HepG2 (cell line): ENCODE results near the gene RPS2. TPM values are rescaled to one million over a fixed set of nuclear protein-coding genes. Genes with fewer than 3 reads are reported as not detected.
A peak's percentile ranks its signal among the peaks of the same experiment; 100 is the strongest.

Source experiments
- ATRX ChIP-seq: sonication (generic); formaldehyde crosslinking; IDR thresholded peaks from 2 replicates; pipeline ENCODE4 v1.4.0; 2020; ENCODE audit warnings: missing genetic modification reagents, borderline replicate concordance
- CC2D1A ChIP-seq: sonication (generic); formaldehyde crosslinking; IDR thresholded peaks from 2 replicates; pipeline ENCODE4 v1.8.1; 2023; ENCODE audit warnings: mild to moderate bottlenecking, missing genetic modification reagents
- CSRNP2 ChIP-seq: sonication (generic); formaldehyde crosslinking; conservative IDR thresholded peaks from 2 replicates; pipeline ENCODE4 v1.8.0; 2022; ENCODE audit warnings: low read depth, missing genetic modification reagents
- HMG20B ChIP-seq: conservative IDR thresholded peaks from 2 replicates; pipeline ENCODE4 v1.6.1; 2016; ENCODE audit warnings: missing genetic modification reagents, missing compliant biosample characterization
- HMGXB4 ChIP-seq, 2 experiments: sonication (generic) in 1 of 2; formaldehyde crosslinking in 1 of 2; IDR thresholded peaks; 2 replicates each; pipeline versions ENCODE4 v1.4.0 to v1.6.1; 2018 to 2020; ENCODE audit warnings: missing genetic modification reagents in 2 of 2, borderline replicate concordance in 1 of 2, low read depth in 1 of 2, mild to moderate bottlenecking in 1 of 2, missing biosample characterization in 1 of 2
- IKZF4 ChIP-seq: sonication (generic); formaldehyde crosslinking; IDR thresholded peaks from 2 replicates; pipeline ENCODE4 v1.5.1; 2020; ENCODE audit warnings: borderline replicate concordance, mild to moderate bottlenecking, low read depth, missing genetic modification reagents; ENCODE audit errors: not compliant biosample characterization
- IRF2 ChIP-seq: IDR thresholded peaks from 2 replicates; pipeline ENCODE4 v1.6.1; 2018; ENCODE audit warnings: missing genetic modification reagents, missing compliant biosample characterization
- NFKBIZ ChIP-seq: IDR thresholded peaks from 2 replicates; pipeline ENCODE4 v1.6.1; 2018; ENCODE audit warnings: missing genetic modification reagents, missing compliant biosample characterization
- NR2F1 ChIP-seq, 2 experiments: fragments of 450-650 bp in 1 of 2; formaldehyde crosslinking in 1 of 2; IDR thresholded peaks; 2 replicates each; pipeline versions ENCODE4 v1.5.0 to v1.6.1; 2016 to 2020; ENCODE audit warnings: mild to moderate bottlenecking in 1 of 2, missing compliant biosample characterization in 1 of 2, missing genetic modification reagents in 1 of 2, moderate library complexity in 1 of 2
- RARA ChIP-seq: IDR thresholded peaks from 2 replicates; pipeline ENCODE4 v1.6.1; 2016; ENCODE audit warnings: missing genetic modification reagents, missing compliant biosample characterization
- RFXAP ChIP-seq: sonication (generic); formaldehyde crosslinking; IDR thresholded peaks from 2 replicates; pipeline ENCODE4 v1.4.0; 2020; ENCODE audit warnings: missing genetic modification reagents, borderline replicate concordance
- TRIM24 ChIP-seq: sonication (generic); formaldehyde crosslinking; IDR thresholded peaks from 2 replicates; pipeline ENCODE4 v1.8.0; 2022; ENCODE audit warnings: mild to moderate bottlenecking, missing genetic modification reagents
- ZMAT3 ChIP-seq: sonication (generic); formaldehyde crosslinking; conservative IDR thresholded peaks from 2 replicates; pipeline ENCODE4 v1.7.0; 2021; ENCODE audit warnings: missing genetic modification reagents
- ZNF138 ChIP-seq: sonication (generic); formaldehyde crosslinking; IDR thresholded peaks from 2 replicates; pipeline ENCODE4 v1.5.0; 2020; ENCODE audit warnings: mild to moderate bottlenecking, low read depth, missing genetic modification reagents
- ZNF225 ChIP-seq: sonication (generic); formaldehyde crosslinking; IDR thresholded peaks from 2 replicates; pipeline ENCODE4 v1.4.0; 2020; ENCODE audit warnings: mild to moderate bottlenecking, missing genetic modification reagents
- ZNF431 ChIP-seq: sonication (generic); formaldehyde crosslinking; IDR thresholded peaks from 2 replicates; pipeline ENCODE4 v1.9.0; 2022; ENCODE audit warnings: missing genetic modification reagents, low read depth, mild to moderate bottlenecking, borderline replicate concordance
- ZNF432 ChIP-seq: sonication (generic); formaldehyde crosslinking; IDR thresholded peaks from 2 replicates; pipeline ENCODE4 v1.5.0; 2020; ENCODE audit warnings: missing genetic modification reagents, mild to moderate bottlenecking, borderline replicate concordance
- ZNF513 ChIP-seq: sonication (generic); formaldehyde crosslinking; conservative IDR thresholded peaks from 2 replicates; pipeline ENCODE4 v1.5.0; 2020; ENCODE audit warnings: missing genetic modification reagents
- ZNF563 ChIP-seq: sonication (generic); formaldehyde crosslinking; IDR thresholded peaks from 2 replicates; pipeline ENCODE4 v1.8.0; 2022; ENCODE audit warnings: mild to moderate bottlenecking, moderate library complexity, missing genetic modification reagents
- ZNF574 ChIP-seq: sonication (generic); formaldehyde crosslinking; IDR thresholded peaks from 2 replicates; pipeline ENCODE4 v1.4.0; 2020; ENCODE audit warnings: missing genetic modification reagents
- ZNF737 ChIP-seq: sonication (generic); formaldehyde crosslinking; IDR thresholded peaks from 2 replicates; pipeline ENCODE4 v1.5.0; 2020; ENCODE audit warnings: missing genetic modification reagents, mild to moderate bottlenecking, borderline replicate concordance
- polyA plus RNA-seq, 8 experiments: library from polyadenylated mRNA; depleted of rRNA in 3 of 8; stranded (reverse) in 7 of 8; unstranded in 1 of 8; fragments of >200 nt; fragmentation: Illumina TruSeq in 4 of 8; extraction: Trizol in 4 of 8; gene quantifications; 2 replicates each; pipeline versions ENCODE4 v1.2.1 to v1.2.3, GENCODE V29; 2011 to 2016; ENCODE audit warnings: low read depth in 4 of 8, missing spikeins in 1 of 8, mixed read lengths in 1 of 8; ENCODE audit not compliant: insufficient read depth in 1 of 8
- total RNA-seq, 5 experiments: library from RNA; depleted of rRNA; stranded (reverse); fragments of >200 nt; fragmentation: Illumina TruSeq; extraction: Trizol; gene quantifications; 2 replicates each; pipeline ENCODE4 v1.2.3, GENCODE V29; 2016; ENCODE audit warnings: low read depth in 1 of 5

RPS2 gene
- total and polyA plus RNA-seq, 2 of the 13 experiments (the other 11 are each of a cell fraction or from before 2014, with no cell fraction given): 1,908 to 4,514 TPM

- TF ChIP-seq ZMAT3 (CRISPR knock-in tag) (peak; percentile 68; the same call in 1 of the 2 replicates), IRF2 (CRISPR knock-in tag) (peak; percentile 18; the same call in 1 of the 2 replicates), ZNF563 (peak; percentile 54), IKZF4 (CRISPR knock-in tag) (peak; percentile 37), CSRNP2 (CRISPR knock-in tag) (no peak), ZNF513 (0 out of 2 replicates have a peak, but pooled peaks have one; percentile 49), HMG20B (no peak), ATRX (CRISPR knock-in tag) (no peak), TRIM24 (CRISPR knock-in tag) (no peak), ZNF574 (CRISPR knock-in tag) (peak; percentile 91), RARA (CRISPR knock-in tag) (peak; percentile 55), ZNF737 (no peak), NR2F1 (CRISPR knock-in tag; IDR thresholded peaks at IDR 0.05) (peak; percentile 100), NFKBIZ (CRISPR knock-in tag) (0 out of 2 replicates have a peak, but pooled peaks have one; percentile 32), ZNF225 (CRISPR knock-in tag) (no peak), CC2D1A (CRISPR knock-in tag) (no peak), ZNF432 (CRISPR knock-in tag) (no peak), ZNF431 (CRISPR knock-in tag) (0 out of 2 replicates have a peak, but pooled peaks have one; percentile 30), HMGXB4 (CRISPR knock-in tag; IDR thresholded peaks at IDR 0.05; ENCODE audit: borderline replicate concordance in 1 of 2, low read depth in 1 of 2) (peak; percentile 67 to 78; a peak in 3 of 4 replicates), RFXAP (peak; percentile 48; the same call in 1 of the 2 replicates), ZNF138 (CRISPR knock-in tag) (no peak; the same call in 1 of the 2 replicates)
These were observed 19.1 kb upstream of the RPS2 start, which contains the start of gene GFER (continued) for GRCh38 chr16:1983544-1984346.
